HEK293 (cell line): ENCODE data around the gene MAGI2.

Experiments
- ZBTB1 ChIP-seq: fragments of 450-650 bp; formaldehyde crosslinking; IDR thresholded peaks from 2 replicates; pipeline ENCODE4 v1.5.1; 2016; ENCODE audit warnings: missing biosample characterization, missing genetic modification characterization
- ZEB2 ChIP-seq: fragments of 450-650 bp; formaldehyde crosslinking; IDR thresholded peaks from 2 replicates; pipeline ENCODE4 v1.5.1; 2016; ENCODE audit warnings: missing biosample characterization, missing genetic modification characterization
- ZNF133 ChIP-seq: fragments of 450-650 bp; formaldehyde crosslinking; IDR thresholded peaks from 2 replicates; pipeline ENCODE4 v1.5.1; 2016; ENCODE audit warnings: missing biosample characterization, missing genetic modification characterization
- ZNF140 ChIP-seq: fragments of 450-650 bp; formaldehyde crosslinking; IDR thresholded peaks from 2 replicates; pipeline ENCODE4 v1.5.1; 2016; ENCODE audit warnings: missing biosample characterization, missing genetic modification characterization
- ZNF169 ChIP-seq: fragments of 450-650 bp; formaldehyde crosslinking; IDR thresholded peaks from 2 replicates; pipeline ENCODE4 v1.5.1; 2016; ENCODE audit warnings: missing biosample characterization, missing genetic modification characterization
- ZNF521 ChIP-seq: fragments of 450-650 bp; formaldehyde crosslinking; IDR thresholded peaks from 2 replicates; pipeline ENCODE4 v1.5.1; 2017; ENCODE audit warnings: missing biosample characterization, mild to moderate bottlenecking, missing genetic modification characterization
- ZNF600 ChIP-seq: fragments of 450-650 bp; formaldehyde crosslinking; IDR thresholded peaks from 2 replicates; pipeline ENCODE4 v1.5.1; 2016; ENCODE audit warnings: missing biosample characterization, missing genetic modification characterization
- ZNF785 ChIP-seq: fragments of 450-650 bp; formaldehyde crosslinking; IDR thresholded peaks from 2 replicates; pipeline ENCODE4 v1.5.1; 2016; ENCODE audit warnings: missing biosample characterization, missing genetic modification characterization
- TF ChIP-seq, protein P1 (sequence below): fragments of 450-650 bp; formaldehyde crosslinking; IDR thresholded peaks from 2 replicates; pipeline ENCODE4 v1.5.1; 2016; ENCODE audit warnings: missing biosample characterization, missing genetic modification characterization
- TF ChIP-seq, protein P2 (sequence below): fragments of 450-650 bp; formaldehyde crosslinking; optimal IDR thresholded peaks from 2 replicates; pipeline ENCODE3; 2016; ENCODE audit warnings: missing biosample characterization, mild to moderate bottlenecking, missing genetic modification characterization
- TF ChIP-seq, protein P3 (sequence below): fragments of 450-650 bp; formaldehyde crosslinking; IDR thresholded peaks from 2 replicates; pipeline ENCODE4 v1.5.1; 2016; ENCODE audit warnings: missing biosample characterization, missing genetic modification characterization

DNA sequence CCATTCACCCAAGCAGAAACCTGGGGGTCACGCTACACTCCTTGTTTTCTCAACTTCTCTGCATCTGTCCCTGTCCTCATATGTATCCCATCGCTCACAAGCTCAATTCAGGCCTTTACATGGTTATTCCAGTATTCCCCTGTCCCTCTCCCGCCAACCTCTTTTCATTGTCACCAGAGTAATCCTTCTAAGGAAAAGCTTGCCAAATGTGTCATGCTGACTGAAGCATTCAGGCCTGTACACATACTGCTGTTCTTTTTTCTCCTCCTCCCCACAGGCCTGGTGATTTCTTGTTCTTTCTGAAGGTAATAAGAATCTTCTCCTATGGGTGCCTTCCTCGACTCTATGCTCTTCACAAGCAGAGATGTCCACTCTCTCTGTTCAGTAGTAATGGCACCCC, 1372.7 kb downstream of the MAGI2 start:
- TF ChIP-seq, protein P1, sequence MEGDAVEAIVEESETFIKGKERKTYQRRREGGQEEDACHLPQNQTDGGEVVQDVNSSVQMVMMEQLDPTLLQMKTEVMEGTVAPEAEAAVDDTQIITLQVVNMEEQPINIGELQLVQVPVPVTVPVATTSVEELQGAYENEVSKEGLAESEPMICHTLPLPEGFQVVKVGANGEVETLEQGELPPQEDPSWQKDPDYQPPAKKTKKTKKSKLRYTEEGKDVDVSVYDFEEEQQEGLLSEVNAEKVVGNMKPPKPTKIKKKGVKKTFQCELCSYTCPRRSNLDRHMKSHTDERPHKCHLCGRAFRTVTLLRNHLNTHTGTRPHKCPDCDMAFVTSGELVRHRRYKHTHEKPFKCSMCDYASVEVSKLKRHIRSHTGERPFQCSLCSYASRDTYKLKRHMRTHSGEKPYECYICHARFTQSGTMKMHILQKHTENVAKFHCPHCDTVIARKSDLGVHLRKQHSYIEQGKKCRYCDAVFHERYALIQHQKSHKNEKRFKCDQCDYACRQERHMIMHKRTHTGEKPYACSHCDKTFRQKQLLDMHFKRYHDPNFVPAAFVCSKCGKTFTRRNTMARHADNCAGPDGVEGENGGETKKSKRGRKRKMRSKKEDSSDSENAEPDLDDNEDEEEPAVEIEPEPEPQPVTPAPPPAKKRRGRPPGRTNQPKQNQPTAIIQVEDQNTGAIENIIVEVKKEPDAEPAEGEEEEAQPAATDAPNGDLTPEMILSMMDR (tag by site-specific recombination) = no peak
- TF ChIP-seq, protein P2, sequence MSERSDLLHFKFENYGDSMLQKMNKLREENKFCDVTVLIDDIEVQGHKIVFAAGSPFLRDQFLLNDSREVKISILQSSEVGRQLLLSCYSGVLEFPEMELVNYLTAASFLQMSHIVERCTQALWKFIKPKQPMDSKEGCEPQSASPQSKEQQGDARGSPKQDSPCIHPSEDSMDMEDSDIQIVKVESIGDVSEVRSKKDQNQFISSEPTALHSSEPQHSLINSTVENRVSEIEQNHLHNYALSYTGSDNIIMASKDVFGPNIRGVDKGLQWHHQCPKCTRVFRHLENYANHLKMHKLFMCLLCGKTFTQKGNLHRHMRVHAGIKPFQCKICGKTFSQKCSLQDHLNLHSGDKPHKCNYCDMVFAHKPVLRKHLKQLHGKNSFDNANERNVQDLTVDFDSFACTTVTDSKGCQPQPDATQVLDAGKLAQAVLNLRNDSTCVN (tag by site-specific recombination) = no peak
- TF ChIP-seq, protein P3, sequence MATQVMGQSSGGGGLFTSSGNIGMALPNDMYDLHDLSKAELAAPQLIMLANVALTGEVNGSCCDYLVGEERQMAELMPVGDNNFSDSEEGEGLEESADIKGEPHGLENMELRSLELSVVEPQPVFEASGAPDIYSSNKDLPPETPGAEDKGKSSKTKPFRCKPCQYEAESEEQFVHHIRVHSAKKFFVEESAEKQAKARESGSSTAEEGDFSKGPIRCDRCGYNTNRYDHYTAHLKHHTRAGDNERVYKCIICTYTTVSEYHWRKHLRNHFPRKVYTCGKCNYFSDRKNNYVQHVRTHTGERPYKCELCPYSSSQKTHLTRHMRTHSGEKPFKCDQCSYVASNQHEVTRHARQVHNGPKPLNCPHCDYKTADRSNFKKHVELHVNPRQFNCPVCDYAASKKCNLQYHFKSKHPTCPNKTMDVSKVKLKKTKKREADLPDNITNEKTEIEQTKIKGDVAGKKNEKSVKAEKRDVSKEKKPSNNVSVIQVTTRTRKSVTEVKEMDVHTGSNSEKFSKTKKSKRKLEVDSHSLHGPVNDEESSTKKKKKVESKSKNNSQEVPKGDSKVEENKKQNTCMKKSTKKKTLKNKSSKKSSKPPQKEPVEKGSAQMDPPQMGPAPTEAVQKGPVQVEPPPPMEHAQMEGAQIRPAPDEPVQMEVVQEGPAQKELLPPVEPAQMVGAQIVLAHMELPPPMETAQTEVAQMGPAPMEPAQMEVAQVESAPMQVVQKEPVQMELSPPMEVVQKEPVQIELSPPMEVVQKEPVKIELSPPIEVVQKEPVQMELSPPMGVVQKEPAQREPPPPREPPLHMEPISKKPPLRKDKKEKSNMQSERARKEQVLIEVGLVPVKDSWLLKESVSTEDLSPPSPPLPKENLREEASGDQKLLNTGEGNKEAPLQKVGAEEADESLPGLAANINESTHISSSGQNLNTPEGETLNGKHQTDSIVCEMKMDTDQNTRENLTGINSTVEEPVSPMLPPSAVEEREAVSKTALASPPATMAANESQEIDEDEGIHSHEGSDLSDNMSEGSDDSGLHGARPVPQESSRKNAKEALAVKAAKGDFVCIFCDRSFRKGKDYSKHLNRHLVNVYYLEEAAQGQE (tag by site-specific recombination) = no peak
- TF ChIP-seq ZNF785 (tag by site-specific recombination) (no peak), ZNF169 (tag by site-specific recombination) (no peak), ZNF133 (tag by site-specific recombination) (no peak), ZBTB1 (tag by site-specific recombination) (no peak), ZNF521 (tag by site-specific recombination) (no peak), ZEB2 (no peak), ZNF600 (no peak), ZNF140 (tag by site-specific recombination) (no peak)
